BJ (cell line): Measurements from ENCODE around the gene RMP24.

Source experiments
- CTCF ChIA-PET: fragments of 350-600 bp; formaldehyde crosslinking; extraction: SDS; loops from one replicate; lab custom pipeline; 2021; ENCODE audit warnings: antibody characterized with exemption, inconsistent platforms; lab: Yijun Ruan, JAX
- POLR2A ChIA-PET: fragments of 300-600 bp; sonication (Branson Sonifier 250); formaldehyde crosslinking; extraction: SDS; loops from one replicate; lab custom pipeline; 2021; ENCODE audit warnings: antibody characterized with exemption; lab: Charles Lee
- DNase-seq: peaks from one replicate; pipeline ENCODE4 v3.0.0-alpha.2; 2011; ENCODE audit warnings: low read depth
- H3K27me3 ChIP-seq: 2 replicates; pipeline ENCODE4 v1.6.0; 2011; ENCODE audit warnings: low read length; ENCODE audit not compliant: control insufficient read depth, insufficient read depth
- H3K36me3 ChIP-seq: 2 replicates; pipeline ENCODE4 v1.5.1; 2011; ENCODE audit warnings: low read length; ENCODE audit not compliant: control insufficient read depth, insufficient read depth
- H3K4me3 ChIP-seq: 2 replicates; pipeline ENCODE4 v1.5.1; 2011; ENCODE audit warnings: low read depth, mild to moderate bottlenecking, control low read depth, low read length
- TF ChIP-seq, protein P1 (sequence below): IDR thresholded peaks from 2 replicates; pipeline ENCODE4 v1.5.1; 2011; ENCODE audit warnings: low read depth, mild to moderate bottlenecking, control low read depth, inconsistent platforms, low read length, moderate library complexity; ENCODE audit not compliant: insufficient read depth

Gene RMP24

DNA sequence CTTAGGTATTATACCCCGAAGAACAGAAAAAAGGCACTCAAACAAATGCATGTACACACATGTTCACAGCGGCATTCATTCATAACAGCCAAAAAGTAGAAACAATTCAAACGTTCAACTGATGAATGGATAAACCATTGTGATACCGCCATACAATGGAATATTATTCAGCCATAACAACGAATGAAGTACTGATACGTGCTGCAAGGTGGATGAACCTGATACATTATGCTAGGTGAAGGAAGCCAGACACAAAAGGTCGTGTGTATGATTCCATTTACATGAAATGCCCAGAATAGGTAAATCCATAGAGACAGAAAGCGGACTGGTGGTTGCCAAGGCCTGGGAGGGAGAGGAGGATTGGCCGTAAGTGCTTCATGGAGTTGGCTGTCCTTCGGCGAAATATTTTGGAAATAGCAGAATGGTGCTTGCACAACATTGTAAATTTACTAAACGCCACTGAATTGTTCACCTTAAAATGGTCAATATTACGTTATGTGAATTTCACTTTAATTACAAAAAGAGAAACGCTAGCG lies 750 bp upstream of the RMP24 start:
- Histone ChIP-seq H3K27me3 (no peaks in the 10 kb centered on the region), H3K4me3 (peak overlapping the region; percentile 83), H3K36me3 (no peaks in the 10 kb centered on the region)
- DNase-seq = no peak
- CTCF ChIA-PET = interaction anchor here (1.1 kb wide), 1 partner anchor 22 kb away, joined by 3 read pairs; no protein-coding TSS in a partner anchor
- TF ChIP-seq, protein P1, sequence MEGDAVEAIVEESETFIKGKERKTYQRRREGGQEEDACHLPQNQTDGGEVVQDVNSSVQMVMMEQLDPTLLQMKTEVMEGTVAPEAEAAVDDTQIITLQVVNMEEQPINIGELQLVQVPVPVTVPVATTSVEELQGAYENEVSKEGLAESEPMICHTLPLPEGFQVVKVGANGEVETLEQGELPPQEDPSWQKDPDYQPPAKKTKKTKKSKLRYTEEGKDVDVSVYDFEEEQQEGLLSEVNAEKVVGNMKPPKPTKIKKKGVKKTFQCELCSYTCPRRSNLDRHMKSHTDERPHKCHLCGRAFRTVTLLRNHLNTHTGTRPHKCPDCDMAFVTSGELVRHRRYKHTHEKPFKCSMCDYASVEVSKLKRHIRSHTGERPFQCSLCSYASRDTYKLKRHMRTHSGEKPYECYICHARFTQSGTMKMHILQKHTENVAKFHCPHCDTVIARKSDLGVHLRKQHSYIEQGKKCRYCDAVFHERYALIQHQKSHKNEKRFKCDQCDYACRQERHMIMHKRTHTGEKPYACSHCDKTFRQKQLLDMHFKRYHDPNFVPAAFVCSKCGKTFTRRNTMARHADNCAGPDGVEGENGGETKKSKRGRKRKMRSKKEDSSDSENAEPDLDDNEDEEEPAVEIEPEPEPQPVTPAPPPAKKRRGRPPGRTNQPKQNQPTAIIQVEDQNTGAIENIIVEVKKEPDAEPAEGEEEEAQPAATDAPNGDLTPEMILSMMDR = no peak
- POLR2A ChIA-PET = interaction anchor here (0.6 to 0.7 kb wide), 3 partner anchors 21 to 671 kb away, joined by 5 to 9 read pairs (median 8); no protein-coding TSS in a partner anchor

DNA sequence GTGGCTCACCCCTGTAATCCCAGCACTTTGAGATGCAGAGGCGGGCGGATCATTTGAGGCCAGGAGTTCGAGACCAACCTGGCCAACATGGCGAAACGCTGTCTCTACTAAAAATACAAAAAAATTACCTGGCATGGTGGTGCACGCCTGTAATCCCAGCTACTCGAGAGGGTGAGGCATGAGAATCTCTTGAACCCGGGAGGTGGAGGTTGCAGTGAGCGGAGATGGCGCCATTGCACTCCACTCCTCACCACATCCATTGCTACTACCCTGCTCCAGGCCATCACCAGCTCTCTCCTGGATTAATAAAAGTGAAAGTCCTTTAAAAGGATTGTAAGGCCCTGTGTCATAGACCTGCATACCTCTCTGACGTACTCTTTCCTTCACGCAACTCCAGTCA lies 1.2 kb downstream of the RMP24 start:
- Histone ChIP-seq H3K27me3 (no peaks in the 10 kb centered on the region), H3K4me3 (peak overlapping the region; percentile 83; the same call in 1 of the 2 replicates), H3K36me3 (peaks cover 5% of the 10 kb centered on the region)
- CTCF ChIA-PET = no interaction called here
- POLR2A ChIA-PET = no interaction called here
- no peak for DNase-seq
- TF ChIP-seq, protein P1 = no peak

DNA sequence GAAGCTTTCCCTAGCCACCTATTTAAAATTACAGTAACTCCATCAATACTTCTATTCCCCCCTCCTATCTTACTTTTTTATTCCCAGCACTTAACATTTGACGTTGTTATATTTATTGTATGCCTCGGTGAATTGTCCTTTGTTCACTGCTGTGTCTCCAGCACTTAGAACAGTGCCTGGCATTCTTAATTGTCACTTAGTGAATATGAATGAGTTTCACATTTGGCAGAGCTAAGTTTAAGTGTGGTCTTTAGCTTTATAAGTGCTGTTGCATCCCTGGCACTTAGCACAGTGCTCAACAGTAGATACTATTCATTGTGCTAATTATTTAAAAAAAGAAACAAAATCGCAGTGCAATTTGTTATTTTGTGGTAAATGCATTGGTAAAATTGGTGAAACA lies 1.7 kb downstream of the RMP24 start:
- Histone ChIP-seq H3K36me3 (peaks cover 5% of the 10 kb centered on the region), H3K27me3 (no peaks in the 10 kb centered on the region), H3K4me3 (no peak overlapping the region)
- POLR2A ChIA-PET = no interaction called here
- DNase-seq = no peak
- CTCF ChIA-PET = no interaction called here
- TF ChIP-seq, protein P1 = no peak

DNA sequence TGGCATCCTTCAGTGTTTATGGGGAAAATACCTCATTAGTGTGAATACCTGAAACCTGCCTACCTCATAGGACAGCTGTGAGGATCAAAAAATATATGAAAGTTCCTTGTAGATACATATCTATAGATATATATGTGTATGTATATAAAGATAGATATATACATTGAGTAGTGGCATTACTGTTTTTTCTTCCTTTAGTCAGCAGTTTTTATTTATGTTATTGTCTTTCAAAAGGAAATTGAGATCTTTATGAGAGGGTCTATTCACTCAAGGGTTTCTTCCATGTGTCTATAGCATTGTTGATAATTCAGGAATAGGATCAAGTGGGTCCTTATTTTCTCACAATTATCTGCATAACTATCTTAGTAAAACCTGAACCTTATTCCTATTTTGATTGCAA lies 6.6 kb downstream of the RMP24 start:
- Histone ChIP-seq H3K4me3 (no peak overlapping the region), H3K36me3 (peaks cover 8% of the 10 kb centered on the region), H3K27me3 (no peaks in the 10 kb centered on the region)
- DNase-seq = no peak
- POLR2A ChIA-PET = no interaction called here
- TF ChIP-seq, protein P1 = no peak
- CTCF ChIA-PET = no interaction called here

- ChIA-PET CTCF (no interaction called here), POLR2A (interaction anchor here (0.6 kb wide), 1 partner anchor 965 kb away, joined by 16 read pairs; no protein-coding TSS in a partner anchor)
- DNase-seq = peak; percentile 5
- Histone ChIP-seq H3K4me3 (no peak overlapping the region), H3K36me3 (peaks cover 8% of the 10 kb centered on the region), H3K27me3 (no peaks in the 10 kb centered on the region)
- TF ChIP-seq, protein P1 = no peak
Observed at GRCh38 chr18:35982409-35983114, 10.1 kb downstream of the RMP24 start.
